ENCODE data around the gene TAF11L7. TPM values are rescaled to one million over a fixed set of nuclear protein-coding genes. Genes with fewer than 3 reads are reported as not detected.
"Not testable (repeated sequence)": the region's sequence is repeated elsewhere in the genome, so short reads cannot be mapped to it uniquely, and the experiment has no call there.

TAF11L7 gene
- total RNA-seq (not detected), polyA plus RNA-seq (not detected)
- long read RNA-seq, donor 1: 0 reads
- long read RNA-seq, donor 2: 0 reads
- long read RNA-seq, donor 3: 0 reads
- long read RNA-seq, donor 4: 0 reads

DNA sequence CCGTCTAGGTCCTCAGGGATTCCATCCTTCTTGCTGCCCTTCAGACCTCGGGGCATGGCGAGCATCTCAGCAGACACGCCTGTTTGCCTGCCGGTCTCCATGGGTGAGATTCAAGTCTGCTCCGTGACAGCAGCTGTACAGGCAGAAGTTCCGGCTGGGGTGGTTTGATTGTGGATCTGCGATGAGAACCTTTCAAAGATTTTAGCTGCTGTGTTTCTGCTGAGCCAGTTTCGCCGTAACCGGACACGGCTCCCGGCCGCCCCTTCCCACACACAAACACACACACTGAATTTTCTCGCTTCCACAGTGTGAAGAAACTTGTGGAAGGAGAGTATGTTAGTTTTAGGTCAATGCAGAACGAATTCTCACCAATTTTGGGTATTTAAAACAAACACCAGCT, at the start of gene TAF11L7:
Gene TAF11L7, minus strand, starts transcription at position 101 of the 400 bp plus-strand sequence.
- ATAC-seq; H3K9me3 ChIP-seq (ENCODE audit: control insufficient read depth, low read length); H3K27ac ChIP-seq (ENCODE audit: low read length); H3K4me3 ChIP-seq (ENCODE audit: low read length); intact Hi-C loops (cut with DNase I); H3K4me1 ChIP-seq (ENCODE audit: control insufficient read depth, insufficient read depth, low read length); H3K27me3 ChIP-seq (ENCODE audit: control insufficient read depth, insufficient read depth); DNase-seq: not testable (repeated sequence)
- no CpG with 5 or more reads among the region's 16 CpGs for WGBS

GRCh38 chr5:17634160-17634559, 48.6 kb upstream of the TAF11L7 start, which contains the start of gene TAF11L14:
Gene TAF11L14, plus strand, starts transcription at chr5:17634460.
- H3K4me3 ChIP-seq (ENCODE audit: low read length): no peak within 1 kb of the TSS
- H3K9me3 ChIP-seq (ENCODE audit: control insufficient read depth, low read length): peaks cover 3% of the 10 kb centered on the region
- intact Hi-C loops (cut with DNase I): no loop called here
- no peaks in the 10 kb centered on the region for H3K27me3 ChIP-seq (ENCODE audit: control insufficient read depth, insufficient read depth)
- H3K4me1 ChIP-seq (ENCODE audit: control insufficient read depth, insufficient read depth, low read length): no peaks in the 10 kb centered on the region
- WGBS: 83% methylated on average over 5 of the region's 5 CpGs
- ATAC-seq (no peak), DNase-seq (no peak)
- H3K27ac ChIP-seq (ENCODE audit: low read length): no peak within 1 kb of the TSS

- H3K9me3 ChIP-seq (ENCODE audit: control insufficient read depth, low read length); H3K4me3 ChIP-seq (ENCODE audit: low read length); intact Hi-C loops (cut with DNase I); H3K27ac ChIP-seq (ENCODE audit: low read length); ATAC-seq; H3K4me1 ChIP-seq (ENCODE audit: control insufficient read depth, insufficient read depth, low read length); DNase-seq; H3K27me3 ChIP-seq (ENCODE audit: control insufficient read depth, insufficient read depth): not testable (repeated sequence)
- 84% methylated on average over 8 of the region's 12 CpGs for WGBS
These were observed 46.2 kb upstream of the TAF11L7 start, which contains the start of gene TAF11L13 for GRCh38 chr5:17631788-17632187. Gene TAF11L13, plus strand, starts transcription at chr5:17632088.

GRCh38 chr5:17625686-17626085, 40.1 kb upstream of the TAF11L7 start:
- intact Hi-C loops (cut with DNase I): no loop called here
- no peak for ATAC-seq
- WGBS: 81% methylated on average over 11 of the region's 11 CpGs
- Histone ChIP-seq H3K27me3 (ENCODE audit: control insufficient read depth, insufficient read depth) (no peaks in the 10 kb centered on the region), H3K4me1 (ENCODE audit: control insufficient read depth, insufficient read depth, low read length) (no peaks in the 10 kb centered on the region), H3K4me3 (ENCODE audit: low read length) (no peak overlapping the region), H3K9me3 (ENCODE audit: control insufficient read depth, low read length) (no peaks in the 10 kb centered on the region), H3K27ac (ENCODE audit: low read length) (no peak overlapping the region)
- no peak for DNase-seq

GRCh38 chr5:17620627-17621026, 35.1 kb upstream of the TAF11L7 start:
- no peaks in the 10 kb centered on the region for H3K9me3 ChIP-seq (ENCODE audit: control insufficient read depth, low read length)
- no peak overlapping the region for H3K27ac ChIP-seq (ENCODE audit: low read length)
- H3K4me1 ChIP-seq (ENCODE audit: control insufficient read depth, insufficient read depth, low read length): no peaks in the 10 kb centered on the region
- no peak overlapping the region for H3K4me3 ChIP-seq (ENCODE audit: low read length)
- no peak for ATAC-seq
- H3K27me3 ChIP-seq (ENCODE audit: control insufficient read depth, insufficient read depth): no peaks in the 10 kb centered on the region
- peak in 1 of 3 donors; percentile 38 for DNase-seq
- 83% methylated on average over 17 of the region's 17 CpGs for WGBS
- intact Hi-C loops (cut with DNase I): no loop called here

DNA sequence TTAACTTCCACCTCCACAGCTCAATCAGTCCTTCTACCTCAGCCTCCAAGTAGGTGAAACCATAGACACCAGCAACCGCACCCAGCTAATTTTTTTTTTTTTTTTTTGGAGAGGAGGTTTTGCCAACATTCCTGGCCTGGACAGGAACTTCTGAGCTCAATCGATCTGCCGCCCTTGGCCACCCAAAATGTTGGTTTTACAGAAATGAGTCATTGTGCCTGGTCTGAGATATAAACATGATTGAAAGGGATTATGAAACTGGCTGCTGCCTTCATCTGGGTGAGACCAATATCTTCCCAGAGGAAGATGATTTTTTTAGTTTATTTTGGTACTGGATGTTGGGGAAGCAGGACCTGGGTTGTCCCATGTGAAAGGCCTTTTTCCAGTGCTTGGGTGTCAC, 33.8 kb upstream of the TAF11L7 start:
- Histone ChIP-seq H3K27me3 (ENCODE audit: control insufficient read depth, insufficient read depth) (no peaks in the 10 kb centered on the region), H3K4me1 (ENCODE audit: control insufficient read depth, insufficient read depth, low read length) (no peaks in the 10 kb centered on the region), H3K9me3 (ENCODE audit: control insufficient read depth, low read length) (peaks cover 3% of the 10 kb centered on the region), H3K27ac (ENCODE audit: low read length) (no peak overlapping the region), H3K4me3 (ENCODE audit: low read length) (no peak overlapping the region)
- WGBS: 90% methylated on average over 3 of the region's 3 CpGs
- intact Hi-C loops (cut with DNase I): no loop called here
- no peak for DNase-seq
- no peak for ATAC-seq

DNA sequence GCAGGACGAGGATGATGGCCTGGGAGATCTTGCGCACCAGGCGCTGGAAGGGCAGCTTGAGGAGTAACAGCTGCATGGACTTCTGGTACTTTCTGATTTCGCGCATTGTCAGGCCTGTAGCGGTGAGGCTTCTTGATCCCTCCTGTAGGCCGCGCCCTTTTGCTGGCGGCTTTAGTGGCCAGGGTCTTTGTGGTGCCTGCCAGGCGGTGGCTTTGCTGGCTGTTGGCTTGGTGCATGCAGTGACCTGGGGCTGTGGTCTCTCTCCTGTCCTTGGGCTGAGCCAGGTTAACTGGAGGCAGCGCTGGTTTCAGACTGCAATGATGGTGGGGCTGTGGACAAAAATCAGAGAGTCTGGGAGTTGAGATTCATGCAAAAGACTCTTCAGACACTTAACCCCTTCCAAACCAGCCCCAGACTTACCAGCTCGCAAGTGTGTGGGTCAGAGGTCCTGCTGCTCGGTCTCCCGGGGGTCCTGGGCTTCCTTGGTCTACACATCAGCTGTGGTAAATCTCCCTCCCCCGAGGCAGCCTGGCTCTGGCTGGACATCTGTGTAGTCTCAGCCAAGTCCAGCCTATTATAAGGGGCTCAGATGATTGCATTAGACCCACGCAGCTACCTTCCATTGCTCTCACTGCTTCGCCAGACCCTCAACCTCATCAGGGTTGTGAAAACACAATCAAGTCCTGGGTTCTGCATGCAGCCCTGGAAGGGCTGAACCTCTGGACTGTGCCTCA, 29.5 kb upstream of the TAF11L7 start:
- no peak for DNase-seq
- WGBS: 90% methylated on average over 17 of the region's 17 CpGs
- no peaks in the 10 kb centered on the region for H3K27me3 ChIP-seq (ENCODE audit: control insufficient read depth, insufficient read depth)
- no peak for ATAC-seq
- intact Hi-C loops (cut with DNase I): no loop called here
- peaks cover 5% of the 10 kb centered on the region for H3K9me3 ChIP-seq (ENCODE audit: control insufficient read depth, low read length)
- no peak overlapping the region for H3K27ac ChIP-seq (ENCODE audit: low read length)
- no peaks in the 10 kb centered on the region for H3K4me1 ChIP-seq (ENCODE audit: control insufficient read depth, insufficient read depth, low read length)
- no peak overlapping the region for H3K4me3 ChIP-seq (ENCODE audit: low read length)

DNA sequence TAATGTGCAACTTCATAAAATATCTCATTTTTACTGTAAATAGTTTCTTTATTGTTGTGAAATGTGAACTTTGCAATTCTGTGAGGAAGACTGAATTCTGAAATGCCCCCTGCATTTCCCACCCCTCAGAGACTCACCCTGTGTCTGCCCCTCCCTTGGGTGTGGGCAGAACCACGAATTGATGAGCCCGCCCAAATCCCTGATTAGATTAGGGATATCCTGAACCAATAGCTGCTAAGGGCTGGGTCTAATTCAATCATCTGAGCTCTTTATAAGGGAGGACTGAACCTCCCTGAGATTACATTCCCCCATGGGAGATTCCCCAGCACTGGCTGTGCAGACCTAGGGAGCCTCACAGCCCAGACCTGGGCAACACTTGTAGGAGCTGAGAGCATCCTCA, 24.5 kb upstream of the TAF11L7 start, which contains the start of gene TAF11L12:
Gene TAF11L12, plus strand, starts transcription at position 301 of the 400 bp plus-strand sequence.
- H3K27me3 ChIP-seq (ENCODE audit: control insufficient read depth, insufficient read depth); H3K9me3 ChIP-seq (ENCODE audit: control insufficient read depth, low read length); ATAC-seq; H3K4me3 ChIP-seq (ENCODE audit: low read length); H3K4me1 ChIP-seq (ENCODE audit: control insufficient read depth, insufficient read depth, low read length); H3K27ac ChIP-seq (ENCODE audit: low read length); DNase-seq; intact Hi-C loops (cut with DNase I): not testable (repeated sequence)
- WGBS: 43% methylated on average over 2 of the region's 2 CpGs

DNA sequence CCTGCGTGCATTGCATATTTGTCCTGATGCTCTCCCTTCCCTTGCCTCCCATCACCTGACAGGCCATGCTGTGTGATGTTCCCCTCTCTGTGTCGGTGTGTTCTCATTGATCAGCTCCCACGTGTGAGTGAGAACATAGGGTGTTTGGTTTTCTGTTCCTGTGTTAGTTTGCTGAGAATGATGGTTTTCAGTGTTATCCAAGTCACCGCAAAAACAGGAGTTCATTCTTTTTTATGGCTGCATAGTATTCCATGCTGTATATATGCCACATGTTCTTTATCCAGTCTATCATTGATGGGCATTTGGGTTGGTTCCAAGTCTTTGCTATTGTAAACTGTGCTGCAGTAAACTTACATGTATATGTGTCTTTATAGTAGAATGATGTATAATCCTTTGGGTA, 21.9 kb upstream of the TAF11L7 start:
- H3K4me1 ChIP-seq (ENCODE audit: control insufficient read depth, insufficient read depth, low read length); H3K9me3 ChIP-seq (ENCODE audit: control insufficient read depth, low read length); H3K27me3 ChIP-seq (ENCODE audit: control insufficient read depth, insufficient read depth); H3K4me3 ChIP-seq (ENCODE audit: low read length); H3K27ac ChIP-seq (ENCODE audit: low read length); DNase-seq; ATAC-seq; intact Hi-C loops (cut with DNase I): not testable (repeated sequence)
- 69% methylated on average over 4 of the region's 4 CpGs for whole genome bisulfite sequencing

DNA sequence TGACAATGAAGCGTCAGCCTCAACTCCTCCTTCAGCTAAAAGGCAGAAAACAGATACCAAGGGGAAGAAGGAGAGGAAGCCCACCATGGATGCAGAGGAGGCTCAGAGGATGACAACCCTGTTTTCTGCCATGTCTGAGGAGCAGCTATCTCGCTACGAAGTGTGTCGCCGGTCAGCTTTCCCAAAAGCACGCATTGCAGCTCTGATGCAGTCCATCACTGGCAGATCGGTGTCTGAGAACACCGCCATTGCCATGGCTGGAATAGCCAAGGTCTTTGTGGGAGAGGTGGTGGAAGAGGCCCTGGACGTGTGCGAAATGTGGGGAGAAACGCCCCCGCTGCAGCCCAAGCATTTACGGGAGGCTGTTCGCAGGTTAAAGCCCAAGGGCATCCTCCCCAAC, 19.4 kb upstream of the TAF11L7 start:
- DNase-seq: no peak
- Histone ChIP-seq H3K4me1 (ENCODE audit: control insufficient read depth, insufficient read depth, low read length) (no peaks in the 10 kb centered on the region), H3K4me3 (ENCODE audit: low read length) (no peak overlapping the region), H3K9me3 (ENCODE audit: control insufficient read depth, low read length) (peaks cover 2% of the 10 kb centered on the region), H3K27me3 (ENCODE audit: control insufficient read depth, insufficient read depth) (no peaks in the 10 kb centered on the region), H3K27ac (ENCODE audit: low read length) (no peak overlapping the region)
- ATAC-seq: no peak
- WGBS: 92% methylated on average over 14 of the region's 14 CpGs
- intact Hi-C loops (cut with DNase I): no loop called here

- H3K4me3 ChIP-seq (ENCODE audit: low read length); H3K27ac ChIP-seq (ENCODE audit: low read length); H3K9me3 ChIP-seq (ENCODE audit: control insufficient read depth, low read length); H3K27me3 ChIP-seq (ENCODE audit: control insufficient read depth, insufficient read depth); intact Hi-C loops (cut with DNase I); ATAC-seq; H3K4me1 ChIP-seq (ENCODE audit: control insufficient read depth, insufficient read depth, low read length); DNase-seq: not testable (repeated sequence)
- 64% methylated on average over 6 of the region's 6 CpGs for WGBS
These were observed 18.3 kb upstream of the TAF11L7 start, which contains the start of gene TAF11L11 for GRCh38 chr5:17603880-17604279. Gene TAF11L11, plus strand, starts transcription at chr5:17604183.

All from right cardiac atrium (tissue), 5 donors.